Inflammatory macrophage treated with lipopolysaccharide for 1 hour (primary cell): ENCODE measurements around the gene CLASP1.

Experiments used
- DNase-seq, 2 donors: peaks; one replicate each; pipeline ENCODE4 v3.0.0-alpha.2; 2020 to 2022

Gene CLASP1

DNA sequence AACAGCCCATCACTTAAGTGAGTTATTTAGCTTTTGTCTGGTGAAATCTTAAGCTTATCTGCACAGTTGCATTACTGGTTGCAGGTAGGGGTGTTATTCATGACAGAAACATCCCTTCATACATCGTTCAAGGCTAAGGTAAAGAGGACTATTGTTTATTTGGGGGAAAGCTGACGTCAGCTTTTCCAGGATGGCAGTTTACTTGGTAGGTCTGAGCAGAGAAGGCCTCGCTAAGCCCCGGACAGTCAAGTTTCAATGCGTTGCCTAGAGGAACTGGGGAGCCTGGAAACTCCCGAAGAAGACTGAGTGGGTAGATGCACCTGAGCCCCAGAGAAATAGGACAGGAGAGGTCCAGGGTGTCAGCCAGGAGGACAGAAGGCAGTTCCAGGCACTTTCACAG, 116.4 kb downstream of the CLASP1 start:
- no peak for DNase-seq

GRCh38 chr2:121532347-121532766, 116.9 kb downstream of the CLASP1 start:
- DNase-seq, result no peak

- peak; percentile 59 to 81 for DNase-seq
These were observed 119.0 kb downstream of the CLASP1 start for GRCh38 chr2:121530212-121530705.

- no peak for DNase-seq
These were observed 119.6 kb downstream of the CLASP1 start for GRCh38 chr2:121529439-121530211.

DNA sequence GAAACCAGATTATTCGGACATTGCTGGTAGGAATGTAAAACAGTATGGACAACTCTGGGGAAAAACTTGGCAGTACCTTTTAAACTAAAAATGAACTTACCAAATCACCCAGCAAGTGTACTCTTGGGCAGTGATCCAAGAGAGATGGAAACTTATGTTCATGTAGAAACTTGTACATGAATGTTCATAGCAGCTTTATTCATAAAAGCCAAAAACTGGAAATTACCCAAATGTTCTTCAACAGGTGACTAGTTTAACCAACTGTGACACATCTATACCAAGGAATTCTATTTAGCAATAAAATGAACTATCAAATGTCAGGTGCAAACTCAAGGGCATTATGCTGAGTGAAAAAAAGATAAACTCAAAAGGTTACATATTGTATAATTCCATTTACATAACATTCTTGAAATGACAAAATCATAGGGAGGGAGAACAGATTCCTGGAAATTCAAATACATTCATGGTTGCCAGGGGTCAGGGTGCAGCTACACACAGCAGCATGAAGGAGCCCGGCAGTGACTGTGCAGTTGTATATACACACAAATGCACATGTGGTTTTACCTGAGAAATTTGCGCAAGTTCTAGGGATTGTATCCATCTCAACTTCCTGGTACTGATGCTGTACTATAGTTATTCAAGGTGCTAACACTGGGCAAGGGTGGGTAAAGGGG, 122.1 kb downstream of the CLASP1 start:
- no peak for DNase-seq

DNA sequence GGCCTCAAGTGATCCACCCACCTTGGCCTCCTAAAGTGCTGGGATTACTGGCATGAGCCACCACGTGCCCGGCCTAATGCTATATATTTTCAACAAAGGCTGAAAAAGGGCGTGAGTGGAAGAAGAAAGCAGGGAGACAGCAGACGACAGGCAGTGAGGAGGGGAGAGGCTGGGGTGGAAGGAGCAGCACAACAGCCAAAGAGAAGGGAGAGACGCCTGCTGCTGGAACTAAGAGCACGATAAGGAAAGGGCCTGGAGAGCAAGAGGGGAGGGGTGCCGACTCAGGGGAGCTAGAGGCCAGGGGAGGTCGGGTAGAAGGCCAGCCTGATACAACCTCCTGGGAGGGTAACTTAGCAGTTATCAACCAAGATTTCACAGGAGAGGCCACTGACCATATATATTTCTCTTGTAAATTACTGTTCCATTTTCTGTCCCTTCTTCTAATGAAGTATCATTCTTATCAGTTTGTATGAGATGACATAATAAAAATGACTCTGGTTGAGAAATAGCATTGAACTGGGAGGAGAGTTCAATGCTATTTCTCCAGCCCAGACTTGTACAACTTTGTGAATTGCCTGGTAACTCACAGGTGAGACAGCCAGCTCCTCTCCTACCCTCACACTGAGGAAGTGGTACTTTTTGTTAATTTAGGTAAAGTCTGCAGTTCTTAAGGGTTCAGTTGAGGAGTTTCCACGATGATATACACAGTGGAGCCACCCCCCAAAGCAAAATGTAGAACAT, 124.4 kb downstream of the CLASP1 start:
- no peak for DNase-seq

DNA sequence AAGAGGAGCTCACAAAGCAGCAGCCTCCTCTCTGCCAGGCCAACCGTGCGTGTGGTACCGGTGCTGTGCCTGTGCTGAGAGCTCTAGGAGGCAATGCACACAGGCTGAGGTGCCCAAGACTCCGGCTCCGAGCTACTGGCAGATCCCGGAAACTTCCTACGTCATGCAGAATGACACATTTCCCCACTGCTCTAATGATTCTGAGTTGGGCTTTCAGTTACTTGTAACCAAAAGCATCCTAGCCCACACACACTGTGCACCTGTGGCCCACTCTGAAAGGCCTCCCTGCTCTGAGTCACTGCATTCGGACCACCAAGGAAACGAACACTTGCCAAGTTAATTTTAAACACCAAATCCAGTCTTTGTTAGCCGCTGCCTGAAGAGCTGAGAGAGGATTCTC, 127.9 kb downstream of the CLASP1 start:
- no peak for DNase-seq

DNA sequence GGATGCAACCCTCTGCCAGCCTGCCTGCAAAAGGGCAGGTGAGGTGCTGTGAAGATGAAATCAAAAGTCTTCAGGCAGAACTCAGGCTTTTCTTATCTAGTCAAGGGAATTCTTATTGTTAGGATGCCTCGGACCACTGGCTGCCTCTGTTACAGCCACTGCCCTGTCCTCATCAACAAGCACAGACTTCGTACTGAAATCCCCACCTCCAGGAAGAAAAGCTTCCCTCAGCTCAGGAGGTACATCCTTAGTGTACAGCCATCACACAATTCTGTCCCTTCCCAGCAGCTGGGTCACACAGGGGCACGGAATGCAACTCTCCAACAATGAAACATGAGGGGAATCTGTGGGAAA, 128.6 kb downstream of the CLASP1 start:
- DNase-seq, result no peak

DNA sequence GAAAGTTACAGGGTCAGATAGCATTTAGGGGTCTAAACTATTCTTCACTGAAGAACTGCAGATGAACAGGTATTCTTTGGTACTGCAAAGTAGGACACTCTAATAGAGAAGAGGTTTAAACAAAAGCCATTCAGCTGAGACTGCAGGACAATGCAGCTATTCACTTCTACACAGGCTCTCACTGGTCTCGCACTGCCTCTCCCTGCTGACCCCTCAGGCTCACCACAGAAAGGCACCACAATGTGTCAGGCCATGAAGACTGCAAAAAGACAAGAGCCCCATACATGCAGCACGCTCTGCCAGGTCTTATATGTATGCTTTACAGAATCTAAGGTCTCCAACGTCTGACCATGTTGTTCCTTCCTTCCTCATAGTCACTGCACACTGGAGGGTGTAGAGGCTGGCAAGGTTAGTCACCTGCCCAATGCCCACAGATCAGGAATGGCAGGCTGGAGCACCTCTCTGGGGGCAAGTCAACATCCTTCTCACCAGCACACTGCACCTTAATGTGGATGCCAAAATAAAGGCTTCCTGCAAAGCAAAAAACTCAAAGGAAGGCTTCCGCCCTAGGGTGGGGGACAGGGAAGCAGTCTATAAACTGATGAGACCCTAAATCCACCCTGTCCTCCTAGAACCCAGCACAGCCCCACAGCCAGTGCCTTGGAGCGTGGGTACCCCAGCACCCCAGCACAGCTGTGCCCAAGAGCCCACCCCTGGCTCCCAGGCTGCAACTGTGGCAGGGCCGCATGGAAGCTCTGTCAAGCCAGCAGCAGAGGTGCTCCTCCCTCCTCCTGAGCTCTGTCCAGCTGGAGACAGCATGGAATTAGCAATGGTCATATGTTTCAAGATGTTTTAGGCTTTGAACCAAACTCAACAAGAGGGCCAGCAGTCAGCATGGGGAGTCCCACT, 129.3 kb downstream of the CLASP1 start:
- DNase-seq, result no peak

GRCh38 chr2:121519153-121519552, 130.1 kb downstream of the CLASP1 start:
- DNase-seq, result no peak

GRCh38 chr2:121513597-121514333, 135.5 kb downstream of the CLASP1 start:
- no peak for DNase-seq

DNA sequence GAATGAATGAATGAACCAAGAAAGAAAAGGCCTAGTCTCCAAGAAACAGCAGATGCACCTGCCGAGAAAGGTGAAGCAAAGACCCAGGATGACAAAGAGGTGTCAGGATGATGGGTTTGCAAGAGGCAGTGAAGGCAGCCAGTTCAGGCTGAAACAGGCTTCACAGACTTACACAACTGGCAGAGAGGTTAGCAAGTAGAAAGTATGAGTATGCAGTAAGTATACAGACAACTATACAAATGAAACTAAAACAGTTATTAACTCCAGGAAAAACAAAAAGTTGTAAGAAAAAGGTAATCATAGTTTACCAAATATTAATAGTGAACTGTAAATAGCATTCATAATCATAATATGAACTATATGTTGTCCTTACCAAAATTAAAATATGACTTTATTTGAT, 138.4 kb downstream of the CLASP1 start:
- no peak for DNase-seq

- DNase-seq, result no peak
These were observed 142.6 kb downstream of the CLASP1 start for GRCh38 chr2:121506621-121507020.

- no peak for DNase-seq
These were observed 143.2 kb downstream of the CLASP1 start for GRCh38 chr2:121505986-121506586.

- no peak for DNase-seq
These were observed 144.3 kb downstream of the CLASP1 start for GRCh38 chr2:121505005-121505404.

GRCh38 chr2:121504316-121504715, 144.9 kb downstream of the CLASP1 start:
- no peak for DNase-seq

- no peak for DNase-seq
These were observed 146.5 kb downstream of the CLASP1 start for GRCh38 chr2:121502781-121503180.

DNA sequence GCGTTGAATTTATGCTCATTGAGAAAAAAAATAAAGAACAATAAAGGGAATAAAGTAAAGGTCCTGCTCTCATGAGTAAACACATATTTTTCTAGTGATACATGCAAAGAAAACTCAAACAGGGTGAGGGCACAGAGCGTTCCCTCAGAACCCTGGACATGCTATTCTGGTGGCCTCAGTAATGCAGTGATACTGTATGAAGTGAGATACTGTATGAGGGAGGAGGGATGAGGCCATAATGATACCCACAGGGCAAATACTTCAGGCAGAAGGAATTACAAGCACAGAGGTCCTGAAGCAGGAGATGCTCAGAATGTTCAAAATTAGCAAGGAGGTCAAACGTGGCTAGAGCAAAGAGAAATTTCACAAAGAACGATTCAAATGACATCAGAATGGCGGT, 147.0 kb downstream of the CLASP1 start:
- DNase-seq, result no peak

DNA sequence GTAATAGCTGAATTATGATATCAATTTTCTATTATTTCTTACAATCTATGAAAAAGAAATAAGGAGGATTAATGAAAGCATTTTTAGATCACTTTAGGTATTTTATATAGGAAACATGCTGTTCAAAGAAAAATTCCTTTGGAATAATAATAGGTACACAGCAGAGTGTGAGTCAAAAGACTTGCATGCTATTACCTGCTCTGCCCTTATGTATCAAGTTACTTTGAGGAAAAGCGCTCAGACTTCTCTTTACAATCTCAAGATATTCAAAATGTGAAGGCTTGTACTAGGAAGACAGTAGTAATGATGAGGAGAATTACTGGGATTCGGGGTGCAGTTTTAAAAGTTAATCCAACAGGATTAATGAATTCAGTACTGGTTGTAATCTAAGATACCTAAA, 147.7 kb downstream of the CLASP1 start:
- DNase-seq, result no peak

DNA sequence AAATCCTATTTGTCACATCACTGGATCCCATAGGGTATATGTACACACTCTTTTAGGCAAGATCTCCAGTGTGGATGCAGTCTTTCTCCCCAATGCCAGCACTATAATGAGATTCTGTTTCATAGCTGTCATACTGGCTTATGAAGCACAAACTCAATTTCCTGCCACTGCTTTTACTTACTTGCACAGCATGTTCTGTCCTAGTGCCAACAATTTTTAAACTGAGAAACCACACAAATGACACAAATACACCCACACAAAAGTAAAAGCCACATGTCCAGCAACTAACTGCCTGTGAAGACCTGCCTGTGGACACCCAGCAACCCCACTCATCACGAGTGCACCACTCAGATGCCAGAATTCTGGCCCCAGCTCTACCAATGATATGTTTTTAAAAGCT, 148.2 kb downstream of the CLASP1 start:
- DNase-seq, result no peak

DNA sequence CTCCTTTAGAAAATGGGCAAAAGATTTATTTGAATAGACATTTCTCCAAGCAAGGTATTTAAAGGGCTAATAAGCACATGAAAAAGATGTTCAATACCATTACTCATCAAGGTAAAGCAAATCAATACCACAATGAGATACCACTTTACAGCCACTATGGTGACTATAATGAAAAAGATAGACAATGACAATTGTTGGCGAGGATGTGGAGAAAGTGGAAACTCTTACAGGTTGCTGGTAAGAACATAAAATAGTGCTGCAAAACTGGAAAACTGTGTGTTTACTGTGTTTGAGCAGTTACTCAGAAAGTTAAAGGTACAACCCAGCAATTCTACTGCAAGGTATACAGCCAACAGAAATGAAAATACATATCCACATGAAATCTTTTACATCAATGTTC, 150.5 kb downstream of the CLASP1 start:
- no peak for DNase-seq

DNA sequence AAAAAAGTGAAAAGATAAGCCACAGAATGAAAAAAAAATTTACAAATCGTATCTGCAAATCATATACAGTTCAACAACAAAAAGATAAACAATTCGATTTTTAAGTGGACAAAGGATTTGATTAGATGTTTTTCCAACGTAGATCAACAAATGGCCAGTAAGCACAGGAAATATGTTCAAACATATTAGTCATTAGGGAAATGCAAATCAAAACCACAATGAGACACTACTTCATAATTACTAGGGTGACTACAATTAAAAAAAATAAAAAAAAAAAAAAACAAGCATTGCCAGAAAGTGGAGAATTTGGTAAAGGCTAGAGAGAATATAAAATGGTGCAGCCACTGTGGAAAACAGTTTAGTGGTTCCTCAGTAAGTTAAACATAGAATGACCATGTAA, 156.9 kb downstream of the CLASP1 start:
- DNase-seq, result no peak
